GM04503 (cell line): ENCODE data around the gene INO80B.
"Not testable (repeated sequence)": the region's sequence is repeated elsewhere in the genome, so short reads cannot be mapped to it uniquely, and the experiment has no call there.

ENCODE experiments used
- DNase-seq: peaks from one replicate; pipeline ENCODE4 v3.0.0-alpha.2; 2012; ENCODE audit warnings: low read depth

INO80B gene

DNA sequence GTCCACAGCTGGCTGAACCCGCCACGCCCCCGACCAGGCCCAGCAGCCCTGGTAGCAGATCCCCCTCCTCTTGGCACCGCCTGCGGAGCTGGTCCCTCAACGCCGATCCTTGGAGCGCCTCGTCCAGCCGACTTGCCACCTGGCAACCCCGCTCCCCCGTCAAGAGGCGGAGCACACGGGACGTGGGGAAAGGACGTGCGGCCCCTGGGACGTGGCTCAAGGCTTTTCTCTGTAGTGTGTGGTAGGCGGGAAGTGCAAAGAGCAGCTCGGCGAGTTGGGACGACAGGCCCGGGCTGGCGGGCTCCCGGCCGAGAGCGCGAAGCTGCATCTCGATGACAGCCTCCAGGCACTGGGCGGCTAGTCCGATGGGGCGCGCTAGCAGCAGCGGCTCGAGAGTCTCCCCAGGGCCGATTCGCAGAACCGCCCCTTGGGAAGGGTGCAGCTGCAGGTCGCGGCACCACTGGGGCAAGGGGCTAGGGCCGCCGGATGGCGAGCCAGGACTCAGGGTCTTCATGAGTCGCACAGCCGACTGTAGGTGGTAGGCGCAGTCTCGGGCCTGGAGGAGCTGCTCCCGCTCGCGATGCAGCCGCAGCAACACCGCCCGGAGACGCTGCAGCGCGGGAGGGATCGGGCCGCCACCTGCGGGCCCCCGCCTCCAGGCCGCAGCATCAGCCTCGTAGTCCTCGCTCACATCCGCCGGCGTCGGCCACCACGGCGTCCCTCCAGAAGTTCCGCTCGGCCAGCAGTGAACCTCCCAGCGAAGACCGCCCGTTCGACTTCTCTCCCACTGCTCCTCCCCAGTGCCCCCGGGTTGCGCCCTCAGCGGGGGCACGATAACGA is 27.3 kb downstream of the INO80B start:
- no peak for DNase-seq

DNA sequence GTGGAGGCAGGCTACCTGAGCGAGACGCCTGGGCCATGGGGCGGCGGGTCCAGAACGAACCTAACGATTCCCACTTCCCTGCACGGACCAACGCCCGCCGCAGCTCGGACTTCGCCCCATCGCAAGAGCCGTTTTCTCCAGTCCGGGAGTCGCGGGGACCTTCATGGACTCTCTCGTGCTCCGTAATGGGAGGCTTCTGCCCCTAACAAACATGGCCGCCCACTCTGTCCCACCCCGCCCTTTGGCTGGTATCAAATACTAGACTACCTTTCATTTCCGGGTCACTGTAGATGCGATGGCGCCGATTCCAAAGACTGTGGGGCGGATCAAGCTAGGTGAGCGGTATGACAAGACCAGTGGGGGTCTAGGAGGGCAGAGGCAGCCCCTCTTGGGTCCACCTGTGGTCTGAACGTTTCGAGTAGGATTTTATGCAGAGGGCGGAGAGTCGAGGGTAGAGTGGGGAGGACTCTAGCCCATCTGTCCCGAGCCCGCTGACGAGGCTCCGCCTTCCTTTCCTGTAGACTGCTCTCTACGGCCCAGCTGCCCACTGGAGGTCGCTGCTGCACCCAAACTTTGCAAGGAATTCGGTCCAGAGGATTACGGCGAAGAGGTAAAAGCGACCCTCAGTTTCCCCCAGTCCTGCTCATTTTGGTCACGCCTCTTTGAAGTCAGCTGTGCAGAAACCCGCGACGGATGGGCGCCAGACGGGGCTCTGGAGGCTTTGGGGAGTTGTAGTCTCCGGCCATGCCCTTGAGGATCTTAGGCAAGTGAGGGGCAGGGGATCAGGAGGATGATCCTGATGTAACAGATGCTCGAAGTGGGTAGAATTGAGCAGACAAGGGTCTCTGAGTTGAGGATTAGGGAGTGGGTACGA is 28.2 kb downstream of the INO80B start, which contains the start of the genes CCDC142 and TTC31:
Gene CCDC142, minus strand, starts transcription at position 198 of the 874 bp plus-strand sequence. Its CDS starts 161 bp downstream, at position 37.
Gene TTC31, plus strand, starts transcription at position 281 of the 874 bp plus-strand sequence. Its CDS starts 15 bp downstream, at position 296.
- DNase-seq = peak; percentile 84

DNA sequence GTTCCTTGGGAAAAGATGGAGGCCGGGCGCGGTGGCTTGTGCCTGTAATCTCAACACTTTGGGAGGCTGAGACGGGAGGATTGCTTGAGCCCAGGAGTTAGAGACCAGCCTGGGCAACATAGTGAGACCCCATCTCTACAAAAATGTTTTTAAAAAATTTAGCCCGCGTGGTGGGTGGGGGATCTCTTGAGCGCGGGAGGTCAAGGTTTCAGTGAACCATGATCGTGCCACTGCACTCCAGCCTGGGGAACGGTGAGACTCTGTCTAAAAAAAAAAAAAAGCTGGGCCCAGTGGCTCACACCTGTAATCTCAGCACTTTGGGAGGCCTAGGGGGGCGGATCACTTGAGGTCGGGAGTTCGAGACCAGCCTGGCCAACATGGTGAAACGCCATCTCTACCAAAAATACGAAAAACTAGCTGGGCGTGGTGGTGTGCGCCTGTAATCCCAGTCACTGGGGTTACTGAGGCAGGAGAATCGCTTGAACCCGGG is 28.8 kb downstream of the INO80B start:
- DNase-seq = not testable (repeated sequence)

DNA sequence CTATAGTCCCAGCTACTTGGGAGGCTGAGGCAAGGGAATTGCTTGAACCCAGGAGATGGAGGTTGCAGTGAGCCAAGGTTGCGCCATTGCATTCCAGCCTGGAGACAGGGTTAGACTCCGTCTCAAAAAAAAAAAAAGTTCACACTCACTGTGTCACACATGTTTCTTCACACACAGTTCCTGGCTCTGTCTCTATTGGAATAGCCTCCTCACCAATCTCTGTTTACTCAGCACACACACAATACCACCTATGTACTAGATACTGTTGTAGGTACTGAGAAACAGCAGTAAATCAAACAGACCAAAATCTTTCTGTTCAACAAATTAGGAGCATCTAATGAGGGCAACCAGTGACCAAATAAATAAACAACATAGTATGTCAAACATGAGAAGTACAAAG is 31.3 kb downstream of the INO80B start:
- no peak for DNase-seq

DNA sequence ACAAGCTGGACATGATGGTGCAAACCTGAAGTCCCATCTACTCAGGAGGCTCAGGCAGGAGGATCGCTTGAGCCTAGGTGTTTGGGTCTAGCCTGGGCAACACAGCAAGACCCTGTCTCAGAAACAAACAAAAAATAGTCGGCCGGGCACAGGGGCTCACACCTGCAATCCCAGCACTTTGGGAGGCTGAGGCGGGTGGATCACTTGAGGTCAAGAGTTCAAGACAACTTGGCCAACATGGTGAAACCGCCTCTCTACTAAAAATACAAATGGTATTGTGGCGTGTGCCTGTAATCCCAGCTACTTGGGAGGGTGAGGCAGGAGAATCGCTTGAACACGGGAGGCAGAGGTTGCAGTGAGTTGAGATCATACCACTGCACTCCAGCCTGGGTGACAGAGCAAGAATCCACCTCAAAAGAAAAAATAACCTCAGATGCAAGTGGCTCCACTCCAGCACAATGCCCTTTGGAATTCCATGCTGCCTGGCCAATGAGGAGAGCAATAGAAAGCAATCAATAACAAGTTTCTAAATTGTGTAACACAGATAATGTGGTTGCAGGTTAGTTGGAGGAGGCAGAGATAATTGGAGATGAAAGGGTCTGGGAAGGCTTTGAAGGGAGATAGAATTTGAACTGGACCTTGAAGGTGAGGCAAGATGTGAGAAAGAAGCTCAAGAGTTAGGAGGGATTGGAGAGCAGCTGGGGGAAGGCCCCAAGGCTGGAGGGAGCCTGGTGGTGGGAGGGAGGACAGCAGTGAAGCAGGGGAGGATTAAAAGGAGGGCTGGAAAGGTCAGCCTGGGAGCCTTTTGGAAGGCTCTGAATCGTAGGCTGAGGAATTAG is 34.0 kb downstream of the INO80B start:
- no peak for DNase-seq

DNA sequence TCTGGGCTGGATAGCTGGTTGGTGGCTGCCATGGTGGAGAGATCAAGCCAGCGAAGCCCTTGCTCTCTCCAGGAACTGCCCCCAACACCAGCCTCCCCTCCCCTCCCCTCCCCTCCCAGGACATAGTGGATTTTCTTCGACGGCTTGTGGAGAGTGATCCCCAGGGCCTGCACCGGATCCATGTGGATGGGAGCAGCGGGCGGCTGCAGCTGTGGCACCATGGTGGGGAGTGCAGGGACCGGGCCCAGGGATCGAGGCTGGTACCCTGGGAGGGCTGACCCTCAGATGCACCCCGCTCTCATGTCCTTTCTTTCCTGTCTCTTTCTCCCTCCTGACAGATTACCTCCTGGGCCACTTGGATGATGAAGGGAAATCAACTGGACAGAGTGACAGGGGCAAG is 35.0 kb downstream of the INO80B start:
- no peak for DNase-seq

DNA sequence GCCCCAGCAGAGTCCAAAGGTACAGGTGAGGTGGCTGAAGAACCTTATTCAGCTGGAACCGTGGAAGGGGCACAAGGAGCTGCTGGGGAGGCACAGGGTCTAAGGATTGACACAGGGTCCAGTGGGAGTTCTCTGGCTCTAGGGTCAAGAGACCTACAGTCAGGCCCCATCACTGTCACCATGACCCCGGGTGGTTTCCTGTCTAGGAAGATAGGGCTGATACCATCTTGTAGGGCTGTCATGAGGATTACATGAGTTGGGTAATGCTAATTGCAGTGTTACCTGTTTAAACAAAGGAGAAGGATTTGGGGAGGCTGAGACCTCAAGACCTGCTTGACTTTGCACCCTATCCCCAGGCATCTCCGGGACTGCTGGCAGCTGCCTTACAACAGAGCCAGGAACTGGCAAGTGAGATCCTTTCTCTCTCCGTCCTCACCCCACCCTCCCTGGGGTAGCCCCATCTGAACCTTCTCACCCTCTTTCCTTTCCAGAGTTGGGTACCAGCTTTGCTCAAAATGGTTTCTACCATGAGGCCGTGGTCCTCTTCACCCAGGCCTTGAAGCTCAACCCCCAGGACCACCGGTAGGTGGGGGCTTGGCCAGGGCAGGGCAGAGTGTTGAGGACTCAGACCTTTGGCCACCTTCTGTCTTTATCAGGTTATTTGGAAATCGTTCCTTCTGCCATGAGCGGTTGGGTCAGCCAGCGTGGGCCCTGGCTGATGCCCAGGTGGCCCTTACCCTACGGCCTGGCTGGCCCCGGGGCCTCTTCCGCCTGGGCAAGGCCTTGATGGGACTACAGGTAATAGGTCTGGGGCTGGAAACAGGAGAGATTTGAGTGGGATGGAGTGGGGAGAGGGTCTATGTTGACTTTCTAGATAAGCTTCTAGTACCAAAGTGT is 37.0 kb downstream of the INO80B start:
- DNase-seq = no peak

DNA sequence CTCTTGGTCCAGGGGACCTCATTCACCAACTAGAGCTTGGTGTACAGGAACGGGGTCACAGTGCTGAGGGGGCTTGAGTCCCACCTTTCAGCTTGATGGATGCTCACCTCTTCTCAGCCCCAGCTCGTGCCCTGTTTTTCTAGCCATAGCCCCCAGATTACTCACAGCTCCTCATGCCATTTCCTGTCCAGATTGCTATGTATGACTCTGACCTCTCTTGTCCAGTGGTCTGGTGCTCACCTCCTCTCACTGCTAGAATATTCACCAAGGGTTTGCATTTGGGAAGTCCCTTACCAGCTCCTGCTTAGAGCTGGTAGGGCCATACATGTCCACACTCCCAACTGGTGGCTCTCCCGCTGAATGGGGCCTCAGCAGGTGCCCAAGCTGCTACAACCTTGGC is 38.7 kb downstream of the INO80B start:
- DNase-seq = no peak

DNA sequence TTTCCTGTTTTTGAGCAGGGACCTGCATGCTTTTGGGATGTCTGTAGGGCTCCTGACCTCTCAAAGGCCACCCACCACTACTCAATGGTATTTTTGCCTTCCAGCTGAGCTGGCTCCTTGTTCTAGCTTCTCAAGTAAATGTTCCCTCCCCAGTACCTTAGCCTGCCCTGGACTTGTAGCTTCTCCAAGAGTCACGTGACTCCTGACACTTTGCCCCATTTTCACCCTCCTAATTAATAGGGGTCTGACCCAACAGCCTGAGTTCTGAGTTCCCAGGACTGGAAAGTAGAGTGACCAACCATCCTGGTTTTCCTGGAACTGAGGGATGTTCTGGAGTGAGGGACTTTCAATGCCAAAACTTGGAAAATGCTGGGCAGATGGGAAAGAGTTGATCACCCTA is 40.6 kb downstream of the INO80B start:
- no peak for DNase-seq

DNA sequence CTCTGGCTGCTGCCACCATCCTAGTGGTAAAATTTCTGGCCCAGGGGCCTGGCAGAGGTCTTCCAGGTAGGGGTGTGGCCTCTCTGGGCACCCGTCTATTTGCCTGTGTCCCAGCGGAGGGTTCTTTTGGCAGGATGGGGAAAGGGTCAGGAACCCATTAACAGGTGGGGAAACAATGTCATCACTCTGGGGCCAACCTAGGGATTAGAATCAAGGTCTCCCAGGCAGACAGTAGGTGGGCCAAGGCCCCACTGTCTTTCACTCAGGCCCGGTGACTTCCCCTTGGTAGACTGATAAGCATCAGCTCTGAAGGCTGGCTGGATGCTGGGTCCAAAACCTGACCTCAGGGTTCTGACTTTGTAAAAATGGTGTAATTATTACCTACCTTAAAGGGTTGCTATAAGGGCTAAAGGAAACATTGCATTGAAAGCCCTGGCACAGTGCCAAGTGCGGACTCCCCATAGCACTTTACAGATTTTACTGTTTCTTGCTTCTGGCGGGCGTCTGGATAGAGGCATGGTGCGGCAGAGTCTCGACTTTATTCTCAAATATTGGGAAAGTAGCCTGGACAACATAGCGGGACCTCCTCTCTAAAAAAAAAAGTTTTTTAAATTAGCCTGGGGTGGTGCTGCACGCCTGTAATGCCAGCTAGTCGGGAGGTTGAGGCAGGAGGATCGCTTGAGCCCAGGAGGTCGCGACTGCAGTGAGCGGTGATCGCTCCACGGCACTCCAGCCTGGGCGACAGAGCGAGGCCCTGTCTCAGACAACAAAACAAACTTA is 42.3 kb downstream of the INO80B start:
- DNase-seq = no peak

DNA sequence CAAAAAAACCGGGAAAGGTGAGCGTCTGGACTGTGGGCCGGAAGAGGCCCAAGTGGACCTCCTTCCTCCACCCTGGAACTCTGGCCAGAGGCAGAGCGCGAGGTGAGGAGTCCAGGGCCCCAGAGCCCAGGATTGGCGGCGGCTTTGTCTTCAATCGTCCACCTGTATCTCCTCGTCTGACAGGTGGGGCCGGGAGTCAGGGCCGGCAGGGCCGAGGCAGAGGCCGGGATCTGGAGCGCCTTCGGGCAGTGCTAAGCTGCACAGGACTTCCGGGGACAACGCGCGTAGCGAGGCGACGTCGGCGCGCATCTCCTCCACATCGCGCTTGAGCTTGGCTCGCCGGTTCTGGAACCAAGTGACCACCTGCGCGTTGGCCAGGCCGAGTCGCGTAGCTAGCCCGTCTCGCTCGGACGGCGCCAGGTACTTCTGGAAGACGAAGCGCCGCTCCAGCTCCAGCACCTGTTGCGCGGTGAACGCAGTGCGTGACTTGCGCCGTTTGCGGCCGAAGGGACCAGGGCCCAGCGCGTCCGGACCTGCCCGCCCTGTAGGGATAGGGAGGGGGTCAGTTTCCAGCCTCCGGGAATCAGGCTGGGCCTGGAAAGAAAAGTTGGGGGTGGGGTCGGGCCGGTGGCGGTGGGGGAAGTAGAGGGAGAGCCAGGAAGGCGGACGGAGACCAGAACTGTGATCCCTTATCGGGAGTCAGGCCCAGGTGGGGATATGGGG is 43.1 kb downstream of the INO80B start:
- no peak for DNase-seq

DNA sequence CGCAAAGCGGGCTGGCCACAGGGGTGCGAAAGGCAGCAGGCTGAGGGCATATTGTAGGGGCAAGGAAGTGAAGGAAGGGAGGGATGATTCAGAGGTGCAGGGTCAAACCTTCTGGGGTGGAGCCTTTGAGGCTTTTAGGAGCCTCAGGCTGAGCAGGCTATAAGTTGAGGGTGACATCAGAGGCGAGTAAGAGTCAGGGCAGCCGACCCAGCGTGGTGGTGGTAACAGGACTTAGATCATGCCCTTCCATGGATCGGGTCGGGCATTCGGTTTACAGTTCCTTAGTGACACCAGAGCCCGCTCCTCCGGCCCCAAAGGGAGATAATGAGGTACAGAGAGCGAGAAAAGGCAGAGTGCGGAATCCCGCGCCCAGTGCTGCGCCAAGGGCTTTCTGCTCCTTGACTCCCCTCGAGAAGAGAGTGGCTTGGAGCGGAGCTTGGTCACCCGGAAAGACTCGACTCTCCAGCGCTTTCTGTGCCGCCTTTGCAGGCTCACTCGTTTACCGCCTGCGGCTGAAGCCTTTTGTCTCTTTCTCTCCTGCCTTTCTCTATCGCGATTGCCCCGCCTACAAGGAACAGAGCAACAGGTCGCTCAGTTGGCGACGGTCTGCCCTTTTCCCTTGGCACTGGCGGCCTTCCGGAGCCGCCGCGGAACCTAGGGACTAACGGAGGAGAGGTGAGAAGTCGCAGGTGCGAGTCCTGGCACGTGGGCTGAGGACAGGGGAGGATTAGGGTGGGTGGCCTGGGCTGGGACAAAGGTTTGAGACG is 43.8 kb downstream of the INO80B start:
- no peak for DNase-seq

DNA sequence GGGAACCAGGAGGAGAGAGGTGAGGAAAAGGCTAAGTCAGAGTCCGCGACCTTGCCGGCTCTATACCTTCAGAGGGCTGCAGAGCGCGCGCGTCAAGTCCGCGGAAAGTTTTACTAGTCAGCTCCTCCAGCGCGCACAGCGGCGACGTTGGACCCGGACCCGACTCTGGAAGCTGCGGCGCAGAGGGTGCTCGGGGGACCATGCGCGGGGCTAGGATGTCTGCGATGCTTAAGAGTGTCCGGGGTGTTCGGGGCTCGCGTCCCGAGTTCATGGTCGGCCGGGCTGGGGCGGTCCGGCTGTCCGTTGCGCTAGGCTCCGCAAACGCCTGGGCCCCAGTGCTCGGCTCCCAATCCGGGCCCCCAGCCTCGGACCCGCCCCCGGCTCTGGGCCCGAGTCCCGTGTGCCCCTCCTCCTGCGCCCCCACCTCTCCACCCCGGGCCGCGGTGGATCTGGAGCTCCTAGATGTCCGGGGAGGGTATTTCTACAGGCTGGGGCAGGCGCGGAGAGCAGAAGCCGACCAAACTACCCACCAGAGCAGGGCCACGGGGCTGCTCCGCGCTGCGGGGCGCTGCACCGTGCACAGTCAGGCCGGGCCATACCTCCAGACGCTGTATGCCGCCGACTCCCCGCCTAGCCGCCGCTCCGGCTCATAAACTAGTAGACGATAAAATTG is 44.5 kb downstream of the INO80B start, which contains the start of gene LBX2:
Gene LBX2, minus strand, starts transcription at position 337 of the 673 bp plus-strand sequence. Its CDS starts 66 bp downstream, at position 271.
- no peak for DNase-seq

DNA sequence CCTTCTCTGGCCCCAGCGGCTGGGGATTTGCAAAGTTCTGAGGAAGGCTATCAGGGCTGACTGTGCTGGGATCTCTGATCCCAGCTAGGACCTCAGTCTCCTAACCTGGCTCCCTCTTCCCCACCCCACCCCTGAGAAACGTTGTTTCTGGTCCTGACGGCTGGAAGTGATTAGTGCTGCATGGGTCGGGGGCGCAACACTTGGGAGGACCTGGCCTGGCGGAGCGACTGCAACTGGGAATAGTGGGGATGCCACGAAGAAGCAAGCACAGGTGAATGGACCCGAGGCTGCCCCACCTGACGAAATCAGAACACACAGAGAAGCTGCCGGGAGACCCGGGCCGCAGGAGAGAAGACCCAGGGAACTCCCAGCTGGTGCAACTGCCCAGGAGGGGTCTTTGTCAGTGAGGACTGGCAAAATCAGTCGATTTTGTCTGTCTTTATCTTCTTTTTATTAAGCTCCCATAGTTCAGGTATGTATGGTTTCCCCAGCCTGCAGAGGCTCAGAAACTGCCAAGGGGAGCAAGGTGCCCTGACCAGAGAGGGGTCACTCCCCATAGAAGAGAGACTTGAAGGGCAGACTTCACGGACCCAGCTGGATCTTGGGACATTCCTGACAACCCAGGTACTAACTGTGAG is 45.2 kb downstream of the INO80B start:
- DNase-seq = no peak

DNA sequence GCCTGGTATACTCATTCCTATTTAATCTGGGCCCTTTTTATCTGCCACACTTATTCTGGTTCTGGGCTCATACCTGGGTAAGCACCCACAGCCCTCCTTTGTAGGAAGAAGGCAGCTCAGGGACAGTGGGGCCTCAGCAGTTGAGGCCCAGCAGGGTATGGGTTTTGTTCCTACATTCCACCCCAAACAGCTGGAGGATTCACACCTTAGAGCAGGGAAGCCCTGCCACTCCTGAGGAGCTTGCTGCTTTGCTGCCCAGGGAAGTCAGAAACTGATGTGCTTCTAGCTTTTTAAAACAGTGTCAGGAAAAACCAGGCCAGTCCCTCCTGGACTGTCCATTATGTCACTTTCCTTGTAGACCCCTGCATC is 45.7 kb downstream of the INO80B start:
- DNase-seq = no peak

DNA sequence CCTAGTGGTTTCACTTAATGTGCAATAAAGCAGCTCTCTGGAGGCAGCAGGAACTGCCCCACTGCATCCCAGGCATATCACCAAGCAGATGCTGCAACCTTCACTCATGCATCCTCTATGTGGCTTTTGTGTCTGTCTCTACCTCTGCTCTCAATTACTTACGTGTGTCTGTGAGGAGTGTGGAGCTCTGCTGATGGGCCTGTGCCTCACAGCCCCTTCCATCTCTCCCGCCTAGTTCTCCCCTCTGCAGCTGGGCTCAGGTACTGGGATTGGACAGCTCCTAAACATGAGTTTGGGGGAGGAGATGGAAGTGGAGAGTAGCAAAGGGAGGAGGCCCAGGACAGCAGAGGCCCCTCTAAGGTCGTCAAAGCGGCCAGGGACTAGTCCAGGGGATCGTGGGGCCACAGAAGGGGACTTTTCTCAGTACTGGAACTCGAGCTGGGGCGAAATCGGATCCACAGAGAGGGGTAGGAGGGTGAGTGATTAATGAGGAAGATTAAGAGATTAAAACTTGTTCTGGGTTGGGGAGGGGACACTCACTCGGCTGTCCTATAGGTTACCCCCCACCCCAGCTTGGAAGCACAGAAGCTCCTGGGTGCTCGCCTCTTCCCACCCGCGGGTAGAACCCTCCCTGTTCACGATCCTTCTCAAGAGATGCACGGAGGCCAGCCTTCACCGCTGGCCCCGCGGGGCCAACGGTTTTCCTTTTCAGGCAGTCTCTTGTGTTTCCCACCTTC is 46.6 kb downstream of the INO80B start:
- no peak for DNase-seq
